WERI-Rb-1 (cell line): ENCODE data around the gene COQ8A.
A peak's percentile ranks its signal among the peaks of the same experiment; 100 is the strongest.

ENCODE experiments used
- DNase-seq: peaks from one replicate; pipeline ENCODE4 v3.0.0-alpha.2; 2020
- H3K27ac ChIP-seq: fragments of 250-450 bp; sonication (Bioruptor Pico); 2 replicates; pipeline ENCODE4 v1.5.1; 2020; ENCODE audit warnings: mild to moderate bottlenecking, moderate library complexity
- H3K27me3 ChIP-seq: fragments of 250-450 bp; sonication (Bioruptor Pico); 2 replicates; pipeline ENCODE4 v1.5.1; 2021; ENCODE audit warnings: mild to moderate bottlenecking, low read depth, moderate library complexity; ENCODE audit not compliant: insufficient read depth, severe bottlenecking
- H3K36me3 ChIP-seq: fragments of 250-450 bp; sonication (Bioruptor Pico); 2 replicates; pipeline ENCODE4 v1.5.1; 2020; ENCODE audit warnings: mild to moderate bottlenecking, moderate library complexity
- H3K4me3 ChIP-seq: 2 replicates; pipeline ENCODE4 v1.5.1; 2011; ENCODE audit warnings: low read depth, mild to moderate bottlenecking, control low read depth, low read length
- H3K9me3 ChIP-seq: fragments of 250-450 bp; sonication (Bioruptor Pico); 2 replicates; pipeline ENCODE4 v1.5.1; 2021; ENCODE audit warnings: mild to moderate bottlenecking, moderate library complexity; ENCODE audit not compliant: severe bottlenecking
- TF ChIP-seq, protein P1 (sequence below): IDR thresholded peaks from 2 replicates; pipeline ENCODE4 v1.5.1; 2011; ENCODE audit warnings: low read depth, mild to moderate bottlenecking, control low read depth, inconsistent platforms, low read length

Gene COQ8A

DNA sequence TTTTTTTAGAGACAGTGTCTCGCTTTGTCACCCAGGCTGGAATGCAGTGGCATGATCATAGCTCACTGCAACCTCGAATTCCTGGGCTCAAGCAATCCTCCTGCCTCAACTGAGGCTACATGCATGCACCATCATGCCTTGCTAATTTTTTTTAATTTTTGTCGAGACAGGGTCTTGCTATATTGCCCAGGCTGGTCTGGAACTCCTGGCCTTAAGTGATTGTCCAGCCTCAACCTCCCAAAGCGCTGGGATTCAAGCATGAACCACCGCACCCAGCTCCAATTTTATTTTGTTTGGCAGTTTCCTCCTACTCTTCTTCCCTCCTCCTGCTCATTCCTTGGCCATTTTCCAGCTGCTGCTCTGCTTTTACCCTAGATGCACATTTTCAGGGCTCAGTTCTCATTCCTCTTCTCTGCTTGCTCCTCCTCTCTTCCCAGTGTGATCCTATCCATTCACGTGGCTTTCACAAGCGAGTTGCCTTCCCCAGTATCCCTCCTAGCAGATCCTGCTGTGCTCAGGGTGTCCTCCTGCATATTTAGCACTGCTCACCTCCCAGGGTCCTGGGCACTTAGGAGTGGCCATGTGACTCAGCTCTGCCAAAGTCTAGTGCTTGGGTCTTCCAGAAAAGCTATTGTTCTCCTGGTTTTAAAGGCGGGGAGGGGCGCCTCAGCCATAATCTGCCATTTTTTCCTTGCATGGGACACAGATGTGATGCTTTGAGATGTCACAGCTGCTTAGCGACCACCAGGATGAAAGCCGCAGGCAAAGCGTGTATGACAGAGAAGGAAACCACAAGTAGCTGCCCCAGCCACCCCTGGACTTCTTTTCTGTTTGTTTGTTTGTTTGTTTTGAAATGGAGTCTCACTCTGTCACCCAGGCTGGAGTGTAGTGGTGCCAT lies 36.0 kb upstream of the COQ8A start:
- Histone ChIP-seq H3K4me3 (no peak overlapping the region), H3K9me3 (no peaks in the 10 kb centered on the region), H3K27ac (no peak overlapping the region), H3K36me3 (no peaks in the 10 kb centered on the region), H3K27me3 (no peaks in the 10 kb centered on the region)
- TF ChIP-seq, protein P1, sequence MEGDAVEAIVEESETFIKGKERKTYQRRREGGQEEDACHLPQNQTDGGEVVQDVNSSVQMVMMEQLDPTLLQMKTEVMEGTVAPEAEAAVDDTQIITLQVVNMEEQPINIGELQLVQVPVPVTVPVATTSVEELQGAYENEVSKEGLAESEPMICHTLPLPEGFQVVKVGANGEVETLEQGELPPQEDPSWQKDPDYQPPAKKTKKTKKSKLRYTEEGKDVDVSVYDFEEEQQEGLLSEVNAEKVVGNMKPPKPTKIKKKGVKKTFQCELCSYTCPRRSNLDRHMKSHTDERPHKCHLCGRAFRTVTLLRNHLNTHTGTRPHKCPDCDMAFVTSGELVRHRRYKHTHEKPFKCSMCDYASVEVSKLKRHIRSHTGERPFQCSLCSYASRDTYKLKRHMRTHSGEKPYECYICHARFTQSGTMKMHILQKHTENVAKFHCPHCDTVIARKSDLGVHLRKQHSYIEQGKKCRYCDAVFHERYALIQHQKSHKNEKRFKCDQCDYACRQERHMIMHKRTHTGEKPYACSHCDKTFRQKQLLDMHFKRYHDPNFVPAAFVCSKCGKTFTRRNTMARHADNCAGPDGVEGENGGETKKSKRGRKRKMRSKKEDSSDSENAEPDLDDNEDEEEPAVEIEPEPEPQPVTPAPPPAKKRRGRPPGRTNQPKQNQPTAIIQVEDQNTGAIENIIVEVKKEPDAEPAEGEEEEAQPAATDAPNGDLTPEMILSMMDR: no peak
- no peak for DNase-seq

DNA sequence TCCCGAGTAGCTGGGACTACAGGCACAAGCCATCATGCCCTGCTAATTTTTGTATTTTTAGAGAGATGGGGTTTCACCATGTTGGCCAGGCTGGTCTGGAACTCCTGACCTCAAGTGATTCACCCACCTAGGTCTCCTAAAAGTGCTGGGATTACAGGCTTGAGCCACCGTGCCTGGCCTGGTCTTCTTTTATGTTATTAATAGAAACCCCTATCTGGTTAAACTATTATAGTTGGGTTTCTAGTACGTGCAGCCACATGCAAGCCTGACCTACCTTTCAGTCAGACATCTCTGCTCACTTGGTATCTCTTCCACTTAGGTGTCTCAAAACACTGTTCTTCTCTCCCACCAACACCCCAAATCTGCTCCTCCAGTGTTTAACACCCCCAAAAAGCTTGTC lies 35.3 kb upstream of the COQ8A start:
- H3K27me3 ChIP-seq: no peaks in the 10 kb centered on the region
- H3K4me3 ChIP-seq: no peak overlapping the region
- no peaks in the 10 kb centered on the region for H3K9me3 ChIP-seq
- TF ChIP-seq, protein P1: no peak
- no peaks in the 10 kb centered on the region for H3K36me3 ChIP-seq
- no peak overlapping the region for H3K27ac ChIP-seq
- no peak for DNase-seq

DNA sequence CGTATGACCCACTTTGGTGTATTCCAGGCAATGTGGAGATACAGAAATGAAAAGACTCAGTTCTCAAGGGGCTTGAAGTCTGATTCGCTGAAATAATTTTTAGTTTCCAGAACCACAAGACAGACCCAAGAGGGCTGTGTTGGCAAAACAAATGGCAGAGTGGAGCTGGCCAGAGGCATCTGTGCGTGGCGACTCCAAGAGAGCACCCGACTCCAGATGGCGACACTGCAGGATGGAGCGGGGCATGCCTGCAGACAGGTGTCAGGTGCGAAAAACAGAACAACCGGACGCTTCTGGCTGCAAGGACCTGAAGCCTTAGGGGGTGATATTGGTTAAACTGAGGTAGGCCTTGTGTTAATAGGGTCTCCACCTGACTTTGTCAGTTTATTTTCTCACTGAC lies 31.7 kb upstream of the COQ8A start:
- Histone ChIP-seq H3K9me3 (no peaks in the 10 kb centered on the region), H3K27me3 (no peaks in the 10 kb centered on the region), H3K36me3 (no peaks in the 10 kb centered on the region), H3K27ac (no peak overlapping the region), H3K4me3 (no peak overlapping the region)
- DNase-seq: no peak
- TF ChIP-seq, protein P1: no peak

DNA sequence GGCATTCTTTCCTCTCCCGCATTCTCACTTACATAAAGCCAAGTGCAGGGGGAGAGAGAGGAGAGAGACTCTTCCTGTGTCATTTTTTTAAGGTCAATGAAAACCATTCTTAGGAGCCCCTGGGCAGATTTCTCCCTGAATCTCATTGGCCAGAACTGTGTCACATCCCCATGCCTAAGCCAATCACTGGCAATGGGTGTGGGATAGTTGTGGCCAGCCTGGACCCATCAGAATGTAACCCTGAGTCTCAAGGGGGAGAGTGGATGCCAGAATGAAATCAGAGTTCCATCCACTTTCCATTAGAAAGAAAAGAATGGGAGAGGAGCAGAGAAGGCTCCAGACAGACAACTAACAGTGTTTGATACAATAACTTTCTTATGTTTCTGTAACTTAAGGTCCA lies 31.2 kb upstream of the COQ8A start:
- H3K27me3 ChIP-seq: no peaks in the 10 kb centered on the region
- H3K36me3 ChIP-seq: no peaks in the 10 kb centered on the region
- no peak overlapping the region for H3K4me3 ChIP-seq
- TF ChIP-seq, protein P1: no peak
- no peak for DNase-seq
- H3K9me3 ChIP-seq: no peaks in the 10 kb centered on the region
- H3K27ac ChIP-seq: no peak overlapping the region

DNA sequence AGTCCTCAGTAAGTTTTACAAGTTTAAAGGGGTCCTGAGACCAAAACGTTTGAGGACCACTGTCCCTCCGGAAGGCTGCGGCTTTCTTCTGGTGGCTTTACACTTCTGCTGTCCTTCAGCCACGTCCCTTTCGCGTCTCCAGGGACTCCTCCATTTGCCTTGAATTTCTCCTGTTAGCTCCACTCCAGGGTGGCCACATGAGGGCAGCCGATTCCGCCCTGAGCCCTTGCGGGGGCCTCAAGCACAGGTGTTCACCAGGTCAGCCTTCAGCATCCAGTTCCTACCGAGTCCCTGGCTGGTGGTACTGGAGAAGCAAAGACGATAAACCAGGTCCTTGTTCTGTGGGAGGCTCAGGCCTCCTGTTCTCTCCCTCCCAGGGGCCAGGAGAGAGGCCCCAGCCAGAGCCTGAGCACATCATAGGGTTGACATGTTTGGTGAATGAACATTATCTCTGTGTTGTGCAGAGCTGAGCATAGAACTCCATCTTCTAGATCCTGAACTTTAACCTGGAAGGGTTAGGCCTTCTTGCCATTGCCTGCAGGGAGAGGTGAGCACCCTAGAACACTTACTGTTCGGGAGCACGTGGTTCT lies 27.4 kb upstream of the COQ8A start:
- Histone ChIP-seq H3K9me3 (no peaks in the 10 kb centered on the region), H3K36me3 (no peaks in the 10 kb centered on the region), H3K4me3 (no peak overlapping the region), H3K27ac (no peak overlapping the region), H3K27me3 (no peaks in the 10 kb centered on the region)
- TF ChIP-seq, protein P1: peak; percentile 61; the same call in 1 of the 2 replicates
- DNase-seq: peak; percentile 61
